ENCODE measurements around the gene GGACT. TPM values are rescaled to one million over a fixed set of nuclear protein-coding genes. Genes with fewer than 3 reads are reported as not detected.
A peak's percentile ranks its signal among the peaks of the same experiment; 100 is the strongest.

GGACT gene
- total RNA-seq, 1 experiment from 2014 or later, result 4.7 TPM

- no peak for DNase-seq (ENCODE audit: low spot score)
These were observed 74.5 kb downstream of the GGACT start for GRCh38 chr13:100513987-100514670.

- no peak for DNase-seq (ENCODE audit: low spot score)
These were observed 75.4 kb downstream of the GGACT start for GRCh38 chr13:100513171-100513570.

- peak; percentile 18 for DNase-seq (ENCODE audit: low spot score)
These were observed 76.2 kb downstream of the GGACT start for GRCh38 chr13:100512422-100512821.

GRCh38 chr13:100511466-100511865 is 77.1 kb downstream of the GGACT start:
- DNase-seq (ENCODE audit: low spot score), result no peak

GRCh38 chr13:100510208-100510957 is 78.2 kb downstream of the GGACT start:
- DNase-seq (ENCODE audit: low spot score), result no peak

GRCh38 chr13:100508996-100509395 is 79.6 kb downstream of the GGACT start:
- no peak for DNase-seq (ENCODE audit: low spot score)

GRCh38 chr13:100508455-100508854 is 80.1 kb downstream of the GGACT start:
- DNase-seq (ENCODE audit: low spot score), result no peak

- no peak for DNase-seq (ENCODE audit: low spot score)
These were observed 81.8 kb downstream of the GGACT start for GRCh38 chr13:100506600-100507422.

- no peak for DNase-seq (ENCODE audit: low spot score)
These were observed 82.4 kb downstream of the GGACT start for GRCh38 chr13:100506154-100506553.

- no peak for DNase-seq (ENCODE audit: low spot score)
These were observed 85.0 kb downstream of the GGACT start for GRCh38 chr13:100503622-100504021.

- no peak for DNase-seq (ENCODE audit: low spot score)
These were observed 86.1 kb downstream of the GGACT start for GRCh38 chr13:100502446-100502845.

- DNase-seq (ENCODE audit: low spot score), result peak; percentile 21
These were observed 91.2 kb downstream of the GGACT start for GRCh38 chr13:100497389-100497788.

GRCh38 chr13:100495455-100495854 is 93.1 kb downstream of the GGACT start:
- DNase-seq (ENCODE audit: low spot score), result no peak

- no peak for DNase-seq (ENCODE audit: low spot score)
These were observed 95.2 kb downstream of the GGACT start for GRCh38 chr13:100493418-100493817.

- no peak for DNase-seq (ENCODE audit: low spot score)
These were observed 97.3 kb downstream of the GGACT start for GRCh38 chr13:100491164-100491842.

GRCh38 chr13:100490692-100491091 is 97.9 kb downstream of the GGACT start:
- DNase-seq (ENCODE audit: low spot score), result no peak

GRCh38 chr13:100485265-100485664 is 103.3 kb downstream of the GGACT start:
- no peak for DNase-seq (ENCODE audit: low spot score)

- DNase-seq (ENCODE audit: low spot score), result no peak
These were observed 103.9 kb downstream of the GGACT start for GRCh38 chr13:100484702-100485101.

GRCh38 chr13:100483841-100484381 is 104.7 kb downstream of the GGACT start:
- no peak for DNase-seq (ENCODE audit: low spot score)

- no peak for DNase-seq (ENCODE audit: low spot score)
These were observed 105.5 kb downstream of the GGACT start for GRCh38 chr13:100483139-100483538.

GRCh38 chr13:100480676-100481075 is 107.9 kb downstream of the GGACT start:
- DNase-seq (ENCODE audit: low spot score), result no peak
